Liver (tissue), 9 donors: Measurements from ENCODE around the gene PKD1L1. TPM values are rescaled to one million over a fixed set of nuclear protein-coding genes. Genes with fewer than 3 reads are reported as not detected.
A peak's percentile ranks its signal among the peaks of the same experiment; 100 is the strongest.

Source experiments
- DNase-seq: peaks from one replicate; pipeline ENCODE4 v3.0.0-alpha.2; 2017; ENCODE audit warnings: low spot score
- H3K27ac ChIP-seq, 2 donors: one replicate each; pipeline ENCODE4 v1.7.0; 2013; ENCODE audit warnings: inconsistent platforms in 2 of 2, low read length in 2 of 2, control low read depth in 1 of 2, low read depth in 1 of 2, mild to moderate bottlenecking in 1 of 2
- H3K27me3 ChIP-seq, 4 donors: one replicate each; pipeline versions ENCODE4 v1.6.1 to v1.7.0; 2013; ENCODE audit warnings: low read length in 3 of 4, inconsistent platforms in 1 of 4, mild to moderate bottlenecking in 1 of 4, moderate library complexity in 1 of 4; ENCODE audit not compliant: control insufficient read depth in 4 of 4, insufficient read depth in 4 of 4
- H3K36me3 ChIP-seq, 4 donors: one replicate each; pipeline versions ENCODE4 v1.6.1 to v1.7.0; 2013; ENCODE audit warnings: low read length in 3 of 4, mild to moderate bottlenecking in 3 of 4, low read depth in 1 of 4, moderate library complexity in 1 of 4; ENCODE audit not compliant: control insufficient read depth in 4 of 4, insufficient read depth in 3 of 4
- H3K4me1 ChIP-seq, 4 donors: one replicate each; pipeline versions ENCODE4 v1.6.1 to v1.7.0; 2013; ENCODE audit warnings: low read length in 3 of 4, mild to moderate bottlenecking in 3 of 4, moderate library complexity in 1 of 4; ENCODE audit not compliant: control insufficient read depth in 4 of 4, insufficient read depth in 4 of 4
- H3K4me3 ChIP-seq, 3 donors: one replicate each; pipeline versions ENCODE4 v1.6.1 to v1.7.0; 2013; ENCODE audit warnings: low read length in 3 of 3, control low read depth in 1 of 3, low read depth in 1 of 3, mild to moderate bottlenecking in 1 of 3
- H3K9ac ChIP-seq, 2 donors: one replicate each; pipeline ENCODE4 v1.7.0; 2013; ENCODE audit warnings: low read length in 2 of 2, mild to moderate bottlenecking in 2 of 2, moderate library complexity in 2 of 2, control low read depth in 1 of 2, low read depth in 1 of 2
- H3K9me3 ChIP-seq, 4 donors: one replicate each; pipeline versions ENCODE4 v1.6.1 to v1.7.0; 2013; ENCODE audit warnings: low read length in 3 of 4; ENCODE audit not compliant: control insufficient read depth in 4 of 4
- CTCF ChIP-seq: fragments of 150-350 bp; IDR thresholded peaks from 2 replicates; pipeline ENCODE4 v1.5.1; 2017; ENCODE audit warnings: improper control_type of control experiment, low read depth, low read length; ENCODE audit not compliant: missing input control
- EGR1 ChIP-seq, 2 donors: IDR thresholded peaks; 2 replicates each; pipeline ENCODE4 v1.6.1; 2016 to 2018; ENCODE audit warnings: antibody characterized with exemption in 2 of 2, low read depth in 2 of 2
- FOXA1 ChIP-seq: IDR thresholded peaks from 2 replicates; pipeline ENCODE4 v1.6.1; 2016; ENCODE audit warnings: antibody characterized with exemption
- FOXA2 ChIP-seq: IDR thresholded peaks from 2 replicates; pipeline ENCODE4 v1.6.1; 2016; ENCODE audit warnings: antibody characterized with exemption
- HNF4A ChIP-seq, 2 donors: conservative IDR thresholded peaks; 2 replicates each; pipeline ENCODE4 v1.6.1; 2016; ENCODE audit warnings: antibody characterized with exemption in 2 of 2, mild to moderate bottlenecking in 2 of 2
- HNF4G ChIP-seq: IDR thresholded peaks from 2 replicates; pipeline ENCODE4 v1.6.1; 2016; ENCODE audit warnings: antibody characterized with exemption
- MAX ChIP-seq: IDR thresholded peaks from 2 replicates; pipeline ENCODE4 v1.6.1; 2016; ENCODE audit warnings: antibody characterized with exemption
- NR2F2 ChIP-seq: IDR thresholded peaks from 2 replicates; pipeline ENCODE4 v1.6.1; 2016; ENCODE audit warnings: antibody characterized with exemption
- RAD21 ChIP-seq, 2 donors: IDR thresholded peaks; 2 replicates each; pipeline ENCODE4 v1.6.1; 2016; ENCODE audit warnings: antibody characterized with exemption in 2 of 2, mild to moderate bottlenecking in 2 of 2
- REST ChIP-seq: IDR thresholded peaks from 2 replicates; pipeline ENCODE4 v1.6.1; 2016; ENCODE audit warnings: antibody characterized with exemption, mild to moderate bottlenecking
- RXRA ChIP-seq, 2 donors: IDR thresholded peaks; 2 replicates each; pipeline ENCODE4 v1.6.1; 2017 to 2018; ENCODE audit warnings: antibody characterized with exemption in 2 of 2, mild to moderate bottlenecking in 1 of 2
- SP1 ChIP-seq: IDR thresholded peaks from 2 replicates; pipeline ENCODE4 v1.6.1; 2018; ENCODE audit warnings: antibody characterized with exemption, mild to moderate bottlenecking
- TAF1 ChIP-seq: conservative IDR thresholded peaks from 2 replicates; pipeline ENCODE4 v1.6.1; 2016; ENCODE audit warnings: antibody characterized with exemption, mild to moderate bottlenecking
- YY1 ChIP-seq: IDR thresholded peaks from 2 replicates; pipeline ENCODE4 v1.6.1; 2016; ENCODE audit warnings: antibody characterized with exemption, mild to moderate bottlenecking
- ZBTB33 ChIP-seq: IDR thresholded peaks from 2 replicates; pipeline ENCODE4 v1.6.1; 2016; ENCODE audit warnings: antibody characterized with exemption
- WGBS: extraction: QIAGEN DNeasy Blood & Tissue Kit; methylation state at CpG from one replicate; pipeline ENCODE4 v1.1.7; 2013; 5-methylcytosine and 5-hydroxymethylcytosine counted together
- polyA plus RNA-seq, 2 donors: library from polyadenylated mRNA; stranded (reverse) in 1 of 2; unstranded in 1 of 2; fragments of 200-250 nt in 1 of 2; fragments of >200 nt in 1 of 2; fragmentation: Nextera tagmentation in 1 of 2; extraction: Ambion mirVana in 1 of 2; gene quantifications; one replicate each; pipeline versions ENCODE4 v1.2.1 to v1.2.3, GENCODE V29; 2013 to 2015
- total RNA-seq, 2 donors: library from RNA; depleted of rRNA; stranded (reverse); fragments of >200 nt; gene quantifications; one replicate each; pipeline ENCODE4 v1.2.3, GENCODE V29; 2014
- donor health status: healthy.
- donor health status: healthy.
- donor health status: healthy.
- donor health status: healthy.
- donor health status: healthy.

The PKD1L1 gene
- total and polyA plus RNA-seq, 4 donors, result 0.08 to 0.25 (median 0.11) TPM

DNA sequence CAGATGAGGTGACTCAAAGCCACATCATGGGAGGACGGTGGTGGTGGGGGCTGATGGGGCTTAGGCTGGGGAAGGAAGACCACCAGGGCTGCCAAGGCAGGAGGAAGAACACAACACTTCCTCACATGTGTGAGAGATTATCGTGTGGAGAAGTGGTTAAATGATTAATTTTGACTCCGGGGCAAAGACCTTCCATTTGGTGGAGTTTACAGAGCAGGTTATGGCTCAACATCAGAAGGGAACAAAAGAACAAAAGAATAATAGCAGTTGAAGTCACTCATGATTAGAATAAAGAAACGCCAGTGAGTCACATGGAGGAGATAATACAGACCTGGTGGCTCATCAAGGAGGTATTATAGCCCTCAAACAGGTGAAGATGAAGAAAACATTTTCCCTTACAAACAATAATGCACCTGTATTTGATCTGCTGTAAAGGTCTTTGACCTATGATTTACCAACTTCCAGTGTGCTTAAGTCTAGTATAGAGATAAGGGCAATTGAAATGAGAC, 170.1 kb downstream of the PKD1L1 start:
- Histone ChIP-seq H3K27me3 (no peaks in the 10 kb centered on the region), H3K4me3 (no peak overlapping the region), H3K27ac (no peak overlapping the region), H3K9me3 (no peaks in the 10 kb centered on the region), H3K36me3 (no peaks in the 10 kb centered on the region), H3K9ac (no peak overlapping the region), H3K4me1 (peaks cover 3 to 19% (median 15%) of the 10 kb centered on the region in 4 donors)
- no peak for DNase-seq
- WGBS, result 42% methylated on average over 4 of the region's 4 CpGs
- TF ChIP-seq HNF4A (conservative IDR thresholded peaks at IDR 0.05), result peak; percentile 50 to 61
- peak in 1 of 2 donors; percentile 9 for TF ChIP-seq RAD21 (IDR thresholded peaks at IDR 0.05)
- no peak for TF ChIP-seq FOXA1
- TF ChIP-seq ZBTB33, result no peak
- peak; percentile 10 for TF ChIP-seq NR2F2
- TF ChIP-seq RXRA (IDR thresholded peaks at IDR 0.05), result peak; percentile 63 to 84
- peak; percentile 68 for TF ChIP-seq SP1
- TF ChIP-seq YY1, result no peak

GRCh38 chr7:47777531-47778152, 170.6 kb downstream of the PKD1L1 start:
- no peak overlapping the region for H3K4me3 ChIP-seq
- no peaks in the 10 kb centered on the region for H3K36me3 ChIP-seq
- DNase-seq, result no peak
- 100% methylated on average over 1 of the region's 1 CpG for WGBS
- no peaks in the 10 kb centered on the region for H3K9me3 ChIP-seq
- no peaks in the 10 kb centered on the region for H3K27me3 ChIP-seq
- TF ChIP-seq FOXA2 (no peak), MAX (no peak), TAF1 (no peak), YY1 (no peak), FOXA1 (no peak), REST (no peak), RXRA (IDR thresholded peaks at IDR 0.05) (no peak), HNF4G (no peak), CTCF (no peak), EGR1 (IDR thresholded peaks at IDR 0.05; ENCODE audit: low read depth in 2 of 2) (no peak)
- H3K27ac ChIP-seq, result no peak overlapping the region
- H3K9ac ChIP-seq, result no peak overlapping the region
- peaks cover 3 to 19% (median 15%) of the 10 kb centered on the region in 4 donors for H3K4me1 ChIP-seq
